Measurements from ENCODE around the gene TEKT5. TPM values are rescaled to one million over a fixed set of nuclear protein-coding genes. Genes with fewer than 3 reads are reported as not detected.

The TEKT5 gene
- total RNA-seq, 1 donor from 2014 or later, result 0.22 TPM

DNA sequence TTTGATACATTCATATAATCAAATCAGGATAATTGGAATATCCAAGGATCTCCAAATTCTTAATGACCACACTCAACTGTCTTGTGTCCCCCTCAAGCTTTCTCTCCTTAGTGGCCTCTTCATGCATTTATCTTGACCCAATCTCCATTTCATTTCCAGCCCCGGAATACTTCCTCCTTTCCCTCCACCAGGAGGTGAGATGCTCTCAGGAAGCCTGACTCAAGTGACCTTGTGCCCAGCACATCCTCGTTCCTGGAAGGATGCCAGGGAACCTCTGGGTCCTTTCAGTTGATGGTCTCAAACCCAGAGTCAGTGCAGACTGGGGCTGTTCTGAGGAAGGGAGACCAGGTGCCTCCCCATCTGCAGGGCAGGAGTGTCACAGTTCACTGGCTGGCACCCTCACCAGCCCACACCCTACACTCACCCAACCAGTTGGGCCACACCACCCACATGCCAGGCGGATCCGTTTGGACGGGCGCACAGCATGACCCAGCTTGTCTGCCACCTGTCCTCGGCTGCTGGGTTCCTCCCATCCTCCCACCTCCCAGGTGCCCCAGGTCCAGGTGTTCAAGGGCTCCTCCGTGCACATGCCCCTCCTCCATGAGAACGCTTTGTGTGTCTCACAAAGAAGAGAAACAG lies 100.3 kb downstream of the TEKT5 start:
- DNase-seq (ENCODE audit: low spot score), result no peak
- intact Hi-C loops (cut with DNase I), result no loop called here

GRCh38 chr16:10592611-10593010 lies 102.1 kb downstream of the TEKT5 start:
- intact Hi-C loops (cut with DNase I), result no loop called here
- DNase-seq (ENCODE audit: low spot score), result no peak

DNA sequence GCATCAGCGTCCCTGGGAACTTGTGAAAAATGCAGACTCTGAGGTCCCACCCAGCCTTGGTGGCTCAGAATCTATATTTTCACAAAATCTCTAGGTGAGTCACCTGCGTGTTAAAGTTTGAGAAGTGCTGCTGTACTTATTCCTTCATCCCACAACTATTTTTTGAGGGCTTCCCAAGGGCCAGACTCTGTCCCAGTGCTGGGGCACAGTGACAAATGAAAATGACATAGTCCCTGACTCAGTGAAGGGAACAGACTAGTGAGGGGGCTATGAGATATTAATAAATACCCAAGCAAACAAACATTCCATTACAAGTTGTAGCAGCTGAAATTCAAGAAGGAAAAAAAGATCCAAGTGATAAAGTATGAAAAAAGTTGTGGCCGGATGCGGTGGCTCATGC lies 104.4 kb downstream of the TEKT5 start:
- intact Hi-C loops (cut with DNase I), result no loop called here
- no peak for DNase-seq (ENCODE audit: low spot score)

DNA sequence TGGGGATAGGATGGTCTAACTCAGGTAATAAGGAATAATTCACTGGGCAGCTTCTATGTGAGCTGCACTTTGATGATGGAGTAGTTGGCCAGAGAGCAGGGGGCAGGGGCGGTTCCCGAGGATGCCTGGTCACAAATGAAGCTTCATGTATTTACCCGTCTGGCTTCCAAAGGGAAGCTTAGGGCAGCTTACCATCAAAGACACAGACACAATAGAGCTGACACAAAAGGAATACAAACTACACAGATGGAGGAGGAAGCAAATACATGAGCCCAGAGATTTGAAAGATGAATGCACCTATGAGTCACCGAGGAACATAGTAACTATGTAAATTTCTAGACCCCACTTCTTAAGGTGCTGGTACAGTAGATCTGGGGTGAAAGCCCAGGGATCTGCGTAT lies 105.6 kb downstream of the TEKT5 start:
- intact Hi-C loops (cut with DNase I), result no loop called here
- DNase-seq (ENCODE audit: low spot score), result no peak

DNA sequence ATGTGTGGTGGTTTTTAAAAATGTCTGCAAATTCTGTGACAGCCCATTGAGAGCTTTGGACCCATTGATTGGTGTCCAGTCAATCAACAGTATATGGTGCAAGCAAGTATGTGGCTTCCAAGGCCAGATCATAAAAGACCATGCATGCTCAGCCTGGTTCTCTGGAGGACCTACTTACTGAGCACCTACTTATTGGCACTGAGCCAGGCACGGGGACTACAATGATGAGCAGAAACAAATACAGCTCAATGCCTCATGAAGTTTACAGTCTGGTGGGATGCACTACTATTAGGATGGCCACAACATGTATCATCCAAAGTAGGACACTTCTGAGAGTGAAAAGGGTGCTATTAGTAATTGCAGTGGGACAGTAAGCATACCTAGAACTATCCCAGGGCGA lies 107.1 kb downstream of the TEKT5 start:
- intact Hi-C loops (cut with DNase I), result no loop called here
- no peak for DNase-seq (ENCODE audit: low spot score)

GRCh38 chr16:10584981-10585438 lies 109.7 kb downstream of the TEKT5 start:
- intact Hi-C loops (cut with DNase I), result loop anchor here (5.0 kb wide), 1 partner anchor 242 kb away; no protein-coding TSS in a partner anchor
- no peak for DNase-seq (ENCODE audit: low spot score)

DNA sequence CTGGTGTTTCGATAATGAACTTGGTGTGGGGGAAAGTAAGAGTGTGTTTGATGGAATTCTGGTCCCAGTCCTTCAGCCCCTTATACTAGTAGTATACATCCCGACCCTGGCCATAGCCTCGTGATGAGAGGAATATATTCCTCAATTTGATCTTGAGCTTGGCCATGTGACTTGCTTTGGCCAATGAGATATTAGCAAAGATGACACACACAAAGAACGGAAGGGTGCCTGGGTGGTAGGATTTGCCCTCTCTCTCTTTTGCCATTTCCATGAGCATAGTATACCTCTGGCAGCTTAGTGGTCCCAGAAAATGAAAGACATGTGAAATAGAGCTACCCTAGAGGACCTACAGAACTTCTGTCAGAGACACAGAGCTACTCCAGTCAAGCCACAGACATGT lies 111.5 kb downstream of the TEKT5 start:
- intact Hi-C loops (cut with DNase I), result loop anchor here (5.0 kb wide), 1 partner anchor 244 kb away; no protein-coding TSS in a partner anchor
- no peak for DNase-seq (ENCODE audit: low spot score)

DNA sequence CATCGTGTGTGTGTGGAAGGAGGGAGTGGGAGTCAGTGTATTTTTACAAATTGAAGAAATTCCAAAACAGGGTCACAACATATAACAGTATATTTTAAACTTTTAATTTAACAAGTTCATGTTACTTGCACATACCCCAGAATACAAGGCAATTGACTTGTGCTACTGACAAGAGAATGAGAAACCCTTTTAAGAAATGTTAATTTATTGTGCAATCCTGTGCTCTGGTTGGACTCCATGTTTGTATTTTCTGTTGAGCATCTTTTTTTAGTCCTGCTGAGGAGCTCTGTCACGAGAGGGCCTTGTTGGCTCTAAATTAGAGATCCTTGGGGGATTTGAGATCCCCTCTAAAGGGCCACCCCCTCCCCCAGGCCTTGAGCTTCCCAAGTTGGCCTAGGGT lies 113.2 kb downstream of the TEKT5 start:
- no peak for DNase-seq (ENCODE audit: low spot score)
- intact Hi-C loops (cut with DNase I), result loop anchor here (2.0 to 5.0 kb wide), 2 partner anchors 35 to 246 kb away; no protein-coding TSS in a partner anchor

DNA sequence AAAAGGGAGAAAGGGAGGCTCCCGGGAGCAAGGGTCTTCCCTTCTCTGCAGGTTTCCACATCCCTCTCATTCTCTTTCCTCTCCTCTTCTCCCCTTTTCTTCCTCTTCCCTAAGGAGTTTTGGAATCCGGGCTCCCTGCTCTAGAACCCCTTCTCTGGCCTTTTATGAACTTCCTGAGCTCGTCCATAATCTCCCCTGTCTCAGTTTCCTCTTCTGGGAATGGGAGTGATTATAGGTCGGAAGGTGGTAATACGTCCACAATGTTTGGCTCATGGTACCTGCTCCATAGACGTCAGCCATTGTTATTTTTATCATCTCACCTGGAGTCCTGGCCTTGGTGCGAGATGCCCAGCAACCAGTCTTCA lies 113.9 kb downstream of the TEKT5 start:
- intact Hi-C loops (cut with DNase I), result loop anchor here (1.0 to 5.0 kb wide), 3 partner anchors 23 to 246 kb away; no protein-coding TSS in a partner anchor

DNA sequence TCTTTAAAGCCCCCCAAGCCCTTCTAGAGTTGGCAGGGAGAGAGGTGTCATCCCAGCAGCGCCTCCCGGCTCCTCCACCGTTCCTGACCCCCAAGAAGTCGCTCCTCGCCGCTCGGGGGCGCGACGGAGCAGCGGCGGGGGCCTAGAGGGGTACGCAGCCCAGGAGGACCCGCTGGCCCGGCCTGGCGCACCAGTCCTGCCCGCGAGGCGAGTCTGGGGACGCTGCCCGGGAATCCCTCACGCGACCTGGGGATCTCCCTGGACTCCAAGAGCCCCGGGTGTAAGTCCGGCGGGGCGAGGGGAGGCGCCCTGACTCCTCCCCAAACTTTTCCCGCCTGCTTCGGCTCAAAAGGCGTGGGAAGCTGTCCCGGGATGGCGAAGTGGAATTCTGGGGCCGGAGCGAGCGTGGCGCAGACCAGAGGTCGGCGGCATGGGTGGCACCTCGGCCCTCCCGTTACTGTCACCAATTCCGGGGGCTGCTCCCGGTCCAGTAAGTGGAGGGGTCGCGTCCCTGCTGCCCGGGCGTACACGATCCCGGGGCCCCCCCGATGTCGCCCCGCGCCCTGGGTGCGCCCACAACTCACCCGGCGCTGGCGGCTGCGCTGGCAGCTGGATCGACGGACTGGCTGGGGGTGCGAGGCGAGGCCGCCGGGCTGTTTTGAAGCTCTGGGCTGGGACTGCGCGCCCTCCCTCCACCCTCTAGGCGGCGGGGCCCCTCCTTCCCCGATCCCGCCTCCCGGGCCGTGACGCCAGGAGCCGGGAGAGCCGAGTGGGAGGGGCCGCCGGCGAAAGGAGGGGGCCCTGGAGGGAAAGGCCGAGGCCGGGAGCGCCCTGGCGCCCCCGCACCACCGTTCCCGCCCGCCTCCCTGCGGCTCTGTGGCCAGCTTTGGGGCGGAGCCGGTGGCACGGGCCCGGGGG lies 114.5 kb downstream of the TEKT5 start, which contains the start of gene EMP2:
TSS of gene EMP2 (minus strand) at position 634 of the 918 bp plus-strand sequence. CDS start 32,981 bp downstream, outside the sequence.
- DNase-seq (ENCODE audit: low spot score), result peak; percentile 91
- intact Hi-C loops (cut with DNase I), result loop anchor here (1.0 to 10.0 kb wide), 6 partner anchors 22 to 345 kb away; no protein-coding TSS in a partner anchor

More for the DNA sequence above, 113.9 kb downstream of the TEKT5 start:
- DNase-seq (ENCODE audit: low spot score), result no peak

DNA sequence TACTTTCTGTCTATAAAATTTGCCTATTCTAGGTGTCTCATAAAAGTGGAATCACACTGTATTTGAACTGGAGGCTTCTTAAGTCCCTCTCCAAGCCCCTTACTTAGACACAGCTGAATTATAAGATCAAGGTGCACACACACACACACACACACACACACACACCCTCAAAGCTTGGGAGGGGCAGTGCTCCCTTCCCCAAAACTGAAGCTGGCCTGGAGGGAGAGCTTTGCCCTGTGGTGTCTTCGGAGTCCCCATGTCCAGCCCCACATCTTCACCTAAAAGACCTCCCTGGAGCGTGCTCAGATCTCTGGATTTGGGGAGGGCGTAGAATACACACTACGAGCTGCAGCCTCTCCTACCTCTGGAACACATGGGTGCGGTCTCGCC lies 115.2 kb downstream of the TEKT5 start:
- intact Hi-C loops (cut with DNase I), result loop anchor here (5.0 to 10.0 kb wide), 3 partner anchors 57 to 345 kb away; no protein-coding TSS in a partner anchor
- no peak for DNase-seq (ENCODE audit: low spot score)

DNA sequence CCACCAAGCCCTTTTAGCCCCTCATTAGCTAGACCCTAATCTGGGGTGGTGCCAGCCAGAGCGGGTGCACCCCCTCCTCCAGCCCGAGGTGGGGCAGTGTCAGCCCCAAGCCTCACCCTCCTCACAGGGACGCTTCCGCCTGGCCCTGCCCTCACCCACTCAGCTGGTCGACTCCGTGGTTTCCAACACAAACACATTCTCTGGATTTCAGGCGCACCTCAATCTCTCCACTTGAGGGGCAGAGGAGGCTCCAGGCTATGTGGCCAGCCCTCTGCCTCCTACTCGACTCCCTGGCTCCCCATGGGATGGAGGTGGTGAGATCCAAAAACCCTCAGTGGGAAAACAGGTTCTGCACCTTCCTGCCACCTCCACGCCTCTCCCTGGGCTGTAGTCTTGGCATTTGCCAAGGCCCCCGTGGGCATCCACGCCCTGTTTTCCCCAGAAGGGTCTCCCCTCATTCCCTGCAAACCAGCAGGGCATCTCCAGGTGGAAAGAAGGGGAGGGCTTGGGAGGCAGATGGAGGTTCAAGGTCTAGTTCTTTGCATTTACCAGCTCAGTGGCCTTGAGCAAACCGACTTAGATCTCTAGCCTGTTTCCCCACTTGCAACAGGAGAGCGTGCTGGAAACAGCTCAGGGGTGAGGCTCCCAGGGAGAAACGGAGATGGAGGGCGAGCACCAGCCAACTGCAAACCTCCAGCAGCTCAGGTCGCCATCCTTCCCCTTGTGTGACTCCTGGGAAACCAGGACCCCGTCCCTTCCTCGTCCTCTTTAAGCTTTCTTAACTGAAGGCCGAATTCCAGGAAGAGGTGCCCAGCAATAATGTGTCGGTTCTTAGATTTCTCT lies 116.0 kb downstream of the TEKT5 start:
- intact Hi-C loops (cut with DNase I), result loop anchor here (5.0 to 10.0 kb wide), 3 partner anchors 56 to 346 kb away; no protein-coding TSS in a partner anchor

More for the DNA sequence above, 116.0 kb downstream of the TEKT5 start:
- DNase-seq (ENCODE audit: low spot score), result no peak

Other genes with a start within 250 kb of the TEKT5 start
- gene EMP2, start 114.3 kb downstream of the TEKT5 start, total RNA-seq, result 51.1 TPM
- gene NUBP1, start 48.9 kb upstream of the TEKT5 start, total RNA-seq, result 44.6 TPM
- 0.13 TPM for gene TVP23A, start 123.9 kb upstream of the TEKT5 start, total RNA-seq
- gene CIITA, start 182.3 kb upstream of the TEKT5 start, total RNA-seq, result 7.2 TPM
- gene DEXI, start 247.5 kb upstream of the TEKT5 start, total RNA-seq, result 68.1 TPM
- gene CLEC16A, start 249.6 kb upstream of the TEKT5 start, total RNA-seq, result 28.4 TPM

All from cardiac septum (tissue), 1 donor.